HG03439 (cell line): Measurements from ENCODE around the gene KRTAP21-3.

Experiments used
- ATAC-seq: cut with Tn5 transposase; IDR thresholded peaks from one replicate; pipeline ENCODE4 v1.9.1; 2021; ENCODE audit warnings: mild to moderate bottlenecking, moderate library complexity; ENCODE audit not compliant: unreplicated experiment

KRTAP21-3 gene

DNA sequence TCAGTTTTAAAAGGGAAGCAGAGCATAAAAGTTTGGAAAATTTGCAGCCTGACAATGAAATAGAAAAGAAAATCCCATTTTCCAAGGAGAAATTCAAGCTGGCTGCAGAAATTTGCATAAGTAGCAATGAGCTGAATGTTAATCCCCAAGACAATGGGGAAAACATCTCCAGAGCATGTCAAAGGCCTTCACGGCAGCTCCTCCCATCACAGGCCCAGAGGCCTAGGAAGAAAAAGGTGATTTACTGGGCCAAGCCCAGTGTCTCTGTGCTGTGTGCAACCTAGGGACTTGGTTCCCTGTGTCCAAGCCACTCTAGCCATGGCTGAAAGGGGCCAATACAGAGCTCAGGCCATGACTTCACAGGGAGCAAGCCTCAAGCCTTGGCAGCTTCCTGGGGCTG, 49.8 kb downstream of the KRTAP21-3 start:
- ATAC-seq: no peak
